Measurements from ENCODE around the gene FAM98C. TPM values are rescaled to one million over a fixed set of nuclear protein-coding genes. Genes with fewer than 3 reads are reported as not detected.
"Not testable (repeated sequence)": the region's sequence is repeated elsewhere in the genome, so short reads cannot be mapped to it uniquely, and the experiment has no call there.

The FAM98C gene
- total RNA-seq, 2 donors from 2014 or later = 28.4 to 33.1 TPM

GRCh38 chr19:38410407-38410806 is 7.5 kb downstream of the FAM98C start:
- DNase-seq (ENCODE audit: low spot score in 2 of 2); ATAC-seq; H3K36me3 Mint-ChIP-seq; H3K9me3 Mint-ChIP-seq: not testable (repeated sequence)
- peak overlapping the region in 1 of 2 donors; percentile 64 for H3K27ac Mint-ChIP-seq

- ATAC-seq (no peak), DNase-seq (ENCODE audit: low spot score in 2 of 2) (no peak)
- no peak overlapping the region for H3K27ac Mint-ChIP-seq
- H3K36me3 Mint-ChIP-seq = no peaks in the 10 kb centered on the region
- no peaks in the 10 kb centered on the region for H3K9me3 Mint-ChIP-seq
Observed at GRCh38 chr19:38411041-38411712, 8.3 kb downstream of the FAM98C start.

- H3K36me3 Mint-ChIP-seq; H3K27ac Mint-ChIP-seq; DNase-seq (ENCODE audit: low spot score in 2 of 2); ATAC-seq; H3K9me3 Mint-ChIP-seq: not testable (repeated sequence)
Observed at GRCh38 chr19:38411898-38412297, 9.0 kb downstream of the FAM98C start.

GRCh38 chr19:38412491-38412890 is 9.6 kb downstream of the FAM98C start:
- no peaks in the 10 kb centered on the region for H3K36me3 Mint-ChIP-seq
- DNase-seq (ENCODE audit: low spot score in 2 of 2) (no peak), ATAC-seq (no peak)
- H3K9me3 Mint-ChIP-seq = no peaks in the 10 kb centered on the region
- no peak overlapping the region for H3K27ac Mint-ChIP-seq

- no peak for ATAC-seq
- H3K27ac Mint-ChIP-seq = no peak overlapping the region
- H3K36me3 Mint-ChIP-seq = no peaks in the 10 kb centered on the region
- H3K9me3 Mint-ChIP-seq = no peaks in the 10 kb centered on the region
- no peak for DNase-seq (ENCODE audit: low spot score in 2 of 2)
Observed at GRCh38 chr19:38412961-38413360, 10.1 kb downstream of the FAM98C start.

- DNase-seq (ENCODE audit: low spot score in 2 of 2) (no peak), ATAC-seq (no peak)
- Mint-ChIP-seq H3K27ac (no peak overlapping the region), H3K36me3 (no peaks in the 10 kb centered on the region), H3K9me3 (no peaks in the 10 kb centered on the region)
Observed at GRCh38 chr19:38413416-38413815, 10.5 kb downstream of the FAM98C start.

- H3K27ac Mint-ChIP-seq = peak overlapping the region; percentile 39 to 67
- DNase-seq (ENCODE audit: low spot score in 2 of 2) (no peak), ATAC-seq (no peak)
- H3K9me3 Mint-ChIP-seq = no peaks in the 10 kb centered on the region
- no peaks in the 10 kb centered on the region for H3K36me3 Mint-ChIP-seq
Observed at GRCh38 chr19:38417146-38417543, 14.3 kb downstream of the FAM98C start.

GRCh38 chr19:38417544-38418506 is 14.9 kb downstream of the FAM98C start:
- DNase-seq (ENCODE audit: low spot score in 2 of 2) (peak in 1 of 2 donors; percentile 69), ATAC-seq (peak; percentile 79 to 90)
- no peaks in the 10 kb centered on the region for H3K36me3 Mint-ChIP-seq
- no peaks in the 10 kb centered on the region for H3K9me3 Mint-ChIP-seq
- peak overlapping the region; percentile 39 to 67 for H3K27ac Mint-ChIP-seq

GRCh38 chr19:38420935-38421334 is 18.0 kb downstream of the FAM98C start:
- Mint-ChIP-seq H3K9me3 (no peaks in the 10 kb centered on the region), H3K36me3 (no peaks in the 10 kb centered on the region), H3K27ac (no peak overlapping the region)
- ATAC-seq = no peak
- DNase-seq (ENCODE audit: low spot score in 2 of 2) = no peak

- ATAC-seq = no peak
- H3K36me3 Mint-ChIP-seq = no peaks in the 10 kb centered on the region
- H3K9me3 Mint-ChIP-seq = no peaks in the 10 kb centered on the region
- DNase-seq (ENCODE audit: low spot score in 2 of 2) = no peak
- H3K27ac Mint-ChIP-seq = no peak overlapping the region
Observed at GRCh38 chr19:38421856-38422255, 19.0 kb downstream of the FAM98C start.

GRCh38 chr19:38422438-38422837 is 19.5 kb downstream of the FAM98C start:
- DNase-seq (ENCODE audit: low spot score in 2 of 2) (no peak), ATAC-seq (no peak)
- no peak overlapping the region for H3K27ac Mint-ChIP-seq
- H3K9me3 Mint-ChIP-seq = no peaks in the 10 kb centered on the region
- no peaks in the 10 kb centered on the region for H3K36me3 Mint-ChIP-seq

- ATAC-seq (no peak), DNase-seq (ENCODE audit: low spot score in 2 of 2) (no peak)
- H3K9me3 Mint-ChIP-seq = no peaks in the 10 kb centered on the region
- H3K27ac Mint-ChIP-seq = no peak overlapping the region
- no peaks in the 10 kb centered on the region for H3K36me3 Mint-ChIP-seq
Observed at GRCh38 chr19:38424272-38424671, 21.4 kb downstream of the FAM98C start.

GRCh38 chr19:38425222-38425809 is 22.4 kb downstream of the FAM98C start:
- DNase-seq (ENCODE audit: low spot score in 2 of 2) (no peak), ATAC-seq (no peak)
- H3K9me3 Mint-ChIP-seq = no peaks in the 10 kb centered on the region
- H3K36me3 Mint-ChIP-seq = no peaks in the 10 kb centered on the region
- H3K27ac Mint-ChIP-seq = peak overlapping the region; percentile 65 to 69

GRCh38 chr19:38425810-38426466 is 23.0 kb downstream of the FAM98C start, which contains the start of gene RASGRP4:
RASGRP4 (minus strand) TSS chr19:38426219; CDS start chr19:38426091, 128 bp downstream.
- H3K27ac Mint-ChIP-seq = peak within 1 kb of the TSS; percentile 83 to 86
- no peaks in the 10 kb centered on the region for H3K36me3 Mint-ChIP-seq
- peak; percentile 12 to 17 for ATAC-seq
- peak in 1 of 2 donors; percentile 30 for DNase-seq (ENCODE audit: low spot score in 2 of 2)
- no peaks in the 10 kb centered on the region for H3K9me3 Mint-ChIP-seq

- DNase-seq (ENCODE audit: low spot score in 2 of 2) (peak in 1 of 2 donors; percentile 54), ATAC-seq (peak; percentile 85 to 86)
- H3K36me3 Mint-ChIP-seq, H3K9me3 Mint-ChIP-seq: not testable (repeated sequence)
- H3K27ac Mint-ChIP-seq = peak overlapping the region; percentile 83 to 96
Observed at GRCh38 chr19:38427035-38427677, 24.3 kb downstream of the FAM98C start.

Measured in activated naive CD4-positive, alpha-beta T cell treated with anti-CD3 and anti-CD28 coated beads, Interleukin-2, amount 50 U/mL, for 72 hours (primary cell).